MM.1S (cell line): Measurements from ENCODE around the gene MYOF.

Source experiments
- CTCF ChIP-seq: fragments of 300-600 bp; sonication (generic); IDR thresholded peaks from 2 replicates; pipeline ENCODE4 v1.5.1; 2016; ENCODE audit warnings: antibody characterized with exemption, low read length, mixed read lengths
- EZH2 ChIP-seq: fragments of 300-600 bp; sonication (generic); optimal IDR thresholded peaks from 2 replicates; pipeline ENCODE3; 2017; ENCODE audit warnings: low read depth, mild to moderate bottlenecking, antibody characterized with exemption, low read length, mixed read lengths
- EZH2phosphoT487 ChIP-seq: fragments of 300-600 bp; sonication (generic); IDR thresholded peaks from 2 replicates; pipeline ENCODE4 v1.6.1; 2018; ENCODE audit warnings: antibody characterized with exemption, low read length

- TF ChIP-seq CTCF (no peak), EZH2 (no peak), EZH2phosphoT487 (no peak)
Measured at GRCh38 chr10:93269281-93269680, 212.9 kb downstream of the MYOF start.
